HepG2 (cell line): ENCODE data around the gene ZNF513. TPM values are rescaled to one million over a fixed set of nuclear protein-coding genes. Genes with fewer than 3 reads are reported as not detected.

Experiments used
- NFKB2 ChIP-seq: sonication (generic); formaldehyde crosslinking; IDR thresholded peaks from 2 replicates; pipeline ENCODE4 v1.4.0; 2020; ENCODE audit warnings: missing genetic modification reagents, borderline replicate concordance
- ZNF546 ChIP-seq: sonication (generic); formaldehyde crosslinking; conservative IDR thresholded peaks from 2 replicates; pipeline ENCODE4 v1.8.1; 2023; ENCODE audit warnings: mild to moderate bottlenecking, missing genetic modification reagents
- ZNF746 ChIP-seq: sonication (generic); formaldehyde crosslinking; IDR thresholded peaks from 2 replicates; pipeline ENCODE4 v1.8.0; 2022; ENCODE audit warnings: mild to moderate bottlenecking, missing genetic modification reagents
- ZNF780A ChIP-seq: sonication (generic); formaldehyde crosslinking; IDR thresholded peaks from 2 replicates; pipeline ENCODE4 v1.8.0; 2022; ENCODE audit warnings: mild to moderate bottlenecking, missing genetic modification reagents, moderate library complexity
- polyA plus RNA-seq, 8 experiments: library from polyadenylated mRNA; depleted of rRNA in 3 of 8; stranded (reverse) in 7 of 8; unstranded in 1 of 8; fragments of >200 nt; fragmentation: Illumina TruSeq in 4 of 8; extraction: Trizol in 4 of 8; gene quantifications; 2 replicates each; pipeline versions ENCODE4 v1.2.1 to v1.2.3, GENCODE V29; 2011 to 2016; ENCODE audit warnings: low read depth in 4 of 8, missing spikeins in 1 of 8, mixed read lengths in 1 of 8; ENCODE audit not compliant: insufficient read depth in 1 of 8
- total RNA-seq, 5 experiments: library from RNA; depleted of rRNA; stranded (reverse); fragments of >200 nt; fragmentation: Illumina TruSeq; extraction: Trizol; gene quantifications; 2 replicates each; pipeline ENCODE4 v1.2.3, GENCODE V29; 2016; ENCODE audit warnings: low read depth in 1 of 5
- TF ChIP-seq, protein P1 (sequence below): IDR thresholded peaks from 2 replicates; pipeline ENCODE4 v1.6.1; 2016; ENCODE audit warnings: mild to moderate bottlenecking
- TF ChIP-seq, protein P2 (sequence below): sonication (generic); formaldehyde crosslinking; IDR thresholded peaks from 2 replicates; pipeline ENCODE4 v1.4.0; 2020; ENCODE audit warnings: missing genetic modification reagents, mild to moderate bottlenecking, borderline replicate concordance
- TF ChIP-seq, protein P3 (sequence below): sonication (generic); formaldehyde crosslinking; IDR thresholded peaks from 2 replicates; pipeline ENCODE4 v1.4.0; 2020; ENCODE audit warnings: mild to moderate bottlenecking, missing genetic modification reagents
- TF ChIP-seq, protein P4 (sequence below): sonication (generic); formaldehyde crosslinking; IDR thresholded peaks from 2 replicates; pipeline ENCODE4 v1.5.0; 2020; ENCODE audit warnings: missing genetic modification reagents, mild to moderate bottlenecking, borderline replicate concordance
- TF ChIP-seq, protein P5 (sequence below): sonication (generic); formaldehyde crosslinking; IDR thresholded peaks from 2 replicates; pipeline ENCODE4 v1.8.1; 2023; ENCODE audit warnings: mild to moderate bottlenecking, missing genetic modification reagents

ZNF513 gene
- total and polyA plus RNA-seq, 2 of the 13 experiments (the other 11 are each of a cell fraction or from before 2014, with no cell fraction given): 4.9 to 6.3 TPM

DNA sequence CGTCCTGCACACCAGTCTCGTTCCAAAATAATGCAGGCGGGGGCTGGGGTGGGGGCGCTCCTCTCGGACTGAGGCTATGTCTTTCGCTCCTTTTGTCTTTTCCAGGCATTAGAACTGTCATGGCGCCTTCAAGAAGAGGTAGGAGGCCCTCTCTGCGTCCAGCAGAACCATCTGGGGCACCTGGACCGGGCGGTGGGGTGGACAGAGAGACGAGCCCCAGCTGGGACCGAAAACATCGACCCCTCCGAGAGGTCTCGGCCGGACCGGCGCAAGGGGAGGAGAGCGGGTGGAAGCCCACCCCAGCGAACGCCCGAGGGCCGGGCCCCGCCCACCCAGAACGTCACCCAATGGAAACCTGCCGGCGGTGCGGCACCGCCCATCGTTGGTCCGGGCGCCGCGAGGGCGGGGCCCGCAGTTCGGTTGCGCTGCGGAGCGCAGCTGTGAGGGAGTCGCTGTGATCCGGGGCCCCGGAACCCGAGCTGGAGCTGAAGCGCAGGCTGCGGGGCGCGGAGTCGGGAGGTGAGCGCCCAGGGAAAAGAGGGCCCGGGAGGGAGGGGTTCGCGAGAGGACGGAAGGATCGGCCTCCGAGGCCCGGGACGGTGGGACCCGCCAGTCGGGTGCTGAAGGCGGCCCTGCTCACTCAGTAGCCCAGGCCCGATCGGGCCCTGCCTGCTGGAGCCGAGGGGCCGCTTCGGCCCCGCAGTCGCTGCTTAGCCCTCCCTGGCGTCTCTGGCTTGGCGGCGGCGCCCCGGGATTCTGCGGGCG, 47.9 kb upstream of the ZNF513 start, which contains the start of gene NRBP1 (continued):
- TF ChIP-seq, protein P1, sequence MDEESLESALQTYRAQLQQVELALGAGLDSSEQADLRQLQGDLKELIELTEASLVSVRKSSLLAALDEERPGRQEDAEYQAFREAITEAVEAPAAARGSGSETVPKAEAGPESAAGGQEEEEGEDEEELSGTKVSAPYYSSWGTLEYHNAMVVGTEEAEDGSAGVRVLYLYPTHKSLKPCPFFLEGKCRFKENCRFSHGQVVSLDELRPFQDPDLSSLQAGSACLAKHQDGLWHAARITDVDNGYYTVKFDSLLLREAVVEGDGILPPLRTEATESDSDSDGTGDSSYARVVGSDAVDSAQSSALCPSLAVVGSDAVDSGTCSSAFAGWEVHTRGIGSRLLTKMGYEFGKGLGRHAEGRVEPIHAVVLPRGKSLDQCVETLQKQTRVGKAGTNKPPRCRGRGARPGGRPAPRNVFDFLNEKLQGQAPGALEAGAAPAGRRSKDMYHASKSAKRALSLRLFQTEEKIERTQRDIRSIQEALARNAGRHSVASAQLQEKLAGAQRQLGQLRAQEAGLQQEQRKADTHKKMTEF: peak; percentile 82
- TF ChIP-seq NFKB2 (CRISPR knock-in tag) (peak; percentile 94), ZNF746 (CRISPR knock-in tag) (no peak; the same call in 1 of the 2 replicates), ZNF546 (peak; percentile 83; the same call in 1 of the 2 replicates), ZNF780A (CRISPR knock-in tag) (no peak)
- TF ChIP-seq, protein P2, sequence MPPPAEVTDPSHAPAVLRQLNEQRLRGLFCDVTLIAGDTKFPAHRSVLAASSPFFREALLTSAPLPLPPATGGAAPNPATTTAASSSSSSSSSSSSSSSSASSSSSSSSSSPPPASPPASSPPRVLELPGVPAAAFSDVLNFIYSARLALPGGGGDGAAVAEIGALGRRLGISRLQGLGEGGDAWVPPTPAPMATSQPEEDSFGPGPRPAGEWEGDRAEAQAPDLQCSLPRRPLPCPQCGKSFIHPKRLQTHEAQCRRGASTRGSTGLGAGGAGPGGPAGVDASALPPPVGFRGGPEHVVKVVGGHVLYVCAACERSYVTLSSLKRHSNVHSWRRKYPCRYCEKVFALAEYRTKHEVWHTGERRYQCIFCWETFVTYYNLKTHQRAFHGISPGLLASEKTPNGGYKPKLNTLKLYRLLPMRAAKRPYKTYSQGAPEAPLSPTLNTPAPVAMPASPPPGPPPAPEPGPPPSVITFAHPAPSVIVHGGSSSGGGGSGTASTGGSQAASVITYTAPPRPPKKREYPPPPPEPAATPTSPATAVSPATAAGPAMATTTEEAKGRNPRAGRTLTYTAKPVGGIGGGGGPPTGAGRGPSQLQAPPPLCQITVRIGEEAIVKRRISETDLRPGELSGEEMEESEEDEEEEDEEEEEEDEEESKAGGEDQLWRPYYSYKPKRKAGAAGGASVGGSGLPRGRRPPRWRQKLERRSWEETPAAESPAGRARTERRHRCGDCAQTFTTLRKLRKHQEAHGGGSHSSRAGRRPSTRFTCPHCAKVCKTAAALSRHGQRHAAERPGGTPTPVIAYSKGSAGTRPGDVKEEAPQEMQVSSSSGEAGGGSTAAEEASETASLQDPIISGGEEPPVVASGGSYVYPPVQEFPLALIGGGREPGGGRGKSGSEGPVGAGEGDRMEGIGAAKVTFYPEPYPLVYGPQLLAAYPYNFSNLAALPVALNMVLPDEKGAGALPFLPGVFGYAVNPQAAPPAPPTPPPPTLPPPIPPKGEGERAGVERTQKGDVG (CRISPR knock-in tag): no peak
- TF ChIP-seq, protein P3, sequence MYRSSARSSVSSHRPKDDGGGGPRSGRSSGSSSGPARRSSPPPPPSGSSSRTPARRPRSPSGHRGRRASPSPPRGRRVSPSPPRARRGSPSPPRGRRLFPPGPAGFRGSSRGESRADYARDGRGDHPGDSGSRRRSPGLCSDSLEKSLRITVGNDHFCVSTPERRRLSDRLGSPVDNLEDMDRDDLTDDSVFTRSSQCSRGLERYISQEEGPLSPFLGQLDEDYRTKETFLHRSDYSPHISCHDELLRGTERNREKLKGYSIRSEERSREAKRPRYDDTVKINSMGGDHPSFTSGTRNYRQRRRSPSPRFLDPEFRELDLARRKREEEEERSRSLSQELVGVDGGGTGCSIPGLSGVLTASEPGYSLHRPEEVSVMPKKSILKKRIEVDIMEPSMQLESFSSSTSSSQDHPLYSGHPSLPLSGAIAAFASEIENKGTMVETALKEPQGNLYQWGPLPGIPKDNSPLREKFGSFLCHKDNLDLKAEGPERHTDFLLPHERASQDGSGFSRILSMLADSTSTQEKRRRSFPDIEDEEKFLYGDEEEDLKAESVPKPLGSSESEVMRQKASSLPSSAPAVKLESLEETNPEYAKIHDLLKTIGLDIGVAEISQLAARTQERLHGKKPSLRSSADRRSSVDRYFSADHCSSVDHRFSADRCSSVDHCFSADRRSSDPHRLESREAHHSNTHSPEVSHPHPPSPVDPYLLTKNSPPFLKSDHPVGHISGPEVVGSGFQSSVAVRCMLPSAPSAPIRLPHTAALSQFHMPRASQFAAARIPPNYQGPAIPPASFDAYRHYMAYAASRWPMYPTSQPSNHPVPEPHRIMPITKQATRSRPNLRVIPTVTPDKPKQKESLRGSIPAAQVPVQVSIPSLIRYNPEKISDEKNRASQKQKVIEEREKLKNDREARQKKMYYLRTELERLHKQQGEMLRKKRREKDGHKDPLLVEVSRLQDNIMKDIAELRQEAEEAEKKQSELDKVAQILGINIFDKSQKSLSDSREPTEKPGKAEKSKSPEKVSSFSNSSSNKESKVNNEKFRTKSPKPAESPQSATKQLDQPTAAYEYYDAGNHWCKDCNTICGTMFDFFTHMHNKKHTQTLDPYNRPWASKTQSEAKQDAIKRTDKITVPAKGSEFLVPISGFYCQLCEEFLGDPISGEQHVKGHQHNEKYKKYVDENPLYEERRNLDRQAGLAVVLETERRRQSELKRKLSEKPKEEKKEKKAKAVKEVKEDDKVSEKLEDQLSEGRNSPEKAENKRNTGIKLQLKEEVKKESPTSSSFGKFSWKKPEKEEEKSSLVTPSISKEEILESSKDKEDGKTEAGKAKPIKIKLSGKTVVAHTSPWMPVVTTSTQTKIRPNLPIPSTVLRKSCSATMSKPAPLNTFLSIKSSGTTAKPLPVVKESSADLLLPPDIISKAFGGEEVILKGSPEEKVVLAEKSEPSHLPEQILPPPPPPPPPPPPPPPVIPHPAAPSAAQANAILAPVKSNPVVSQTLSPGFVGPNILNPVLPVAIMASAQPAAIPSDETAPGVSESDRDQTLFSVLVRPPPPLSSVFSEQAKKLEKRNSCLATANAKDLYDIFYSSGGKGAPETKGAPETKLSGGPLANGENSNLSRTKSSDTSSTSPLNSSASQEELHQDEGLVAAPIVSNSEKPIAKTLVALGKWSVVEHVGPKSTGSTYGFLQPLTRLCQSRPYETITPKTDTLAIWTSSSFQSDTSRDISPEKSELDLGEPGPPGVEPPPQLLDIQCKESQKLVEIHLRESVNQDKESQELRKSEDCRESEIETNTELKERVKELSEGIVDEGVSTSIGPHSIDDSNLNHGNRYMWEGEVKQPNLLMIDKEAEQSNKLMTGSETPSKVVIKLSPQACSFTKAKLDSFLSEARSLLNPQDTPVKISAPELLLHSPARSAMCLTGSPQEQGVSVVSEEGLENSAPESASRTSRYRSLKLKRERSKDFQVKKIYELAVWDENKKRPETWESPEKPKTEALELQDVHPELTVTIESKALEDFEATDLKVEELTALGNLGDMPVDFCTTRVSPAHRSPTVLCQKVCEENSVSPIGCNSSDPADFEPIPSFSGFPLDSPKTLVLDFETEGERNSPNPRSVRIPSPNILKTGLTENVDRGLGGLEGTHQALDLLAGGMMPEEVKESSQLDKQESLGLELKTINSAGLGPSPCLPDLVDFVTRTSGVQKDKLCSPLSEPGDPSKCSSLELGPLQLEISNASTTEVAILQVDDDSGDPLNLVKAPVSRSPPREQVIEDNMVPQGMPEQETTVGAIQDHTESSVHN (CRISPR knock-in tag): no peak; the same call in 1 of the 2 replicates
- TF ChIP-seq, protein P4, sequence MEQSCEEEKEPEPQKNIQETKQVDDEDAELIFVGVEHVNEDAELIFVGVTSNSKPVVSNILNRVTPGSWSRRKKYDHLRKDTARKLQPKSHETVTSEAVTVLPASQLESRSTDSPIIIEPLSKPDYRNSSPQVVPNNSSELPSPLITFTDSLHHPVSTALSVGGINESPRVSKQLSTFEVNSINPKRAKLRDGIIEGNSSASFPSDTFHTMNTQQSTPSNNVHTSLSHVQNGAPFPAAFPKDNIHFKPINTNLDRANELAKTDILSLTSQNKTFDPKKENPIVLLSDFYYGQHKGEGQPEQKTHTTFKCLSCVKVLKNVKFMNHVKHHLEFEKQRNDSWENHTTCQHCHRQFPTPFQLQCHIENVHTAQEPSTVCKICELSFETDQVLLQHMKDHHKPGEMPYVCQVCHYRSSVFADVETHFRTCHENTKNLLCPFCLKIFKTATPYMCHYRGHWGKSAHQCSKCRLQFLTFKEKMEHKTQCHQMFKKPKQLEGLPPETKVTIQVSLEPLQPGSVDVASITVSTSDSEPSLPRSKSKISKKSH (CRISPR knock-in tag): peak; percentile 93; the same call in 1 of the 2 replicates
- TF ChIP-seq, protein P5, sequence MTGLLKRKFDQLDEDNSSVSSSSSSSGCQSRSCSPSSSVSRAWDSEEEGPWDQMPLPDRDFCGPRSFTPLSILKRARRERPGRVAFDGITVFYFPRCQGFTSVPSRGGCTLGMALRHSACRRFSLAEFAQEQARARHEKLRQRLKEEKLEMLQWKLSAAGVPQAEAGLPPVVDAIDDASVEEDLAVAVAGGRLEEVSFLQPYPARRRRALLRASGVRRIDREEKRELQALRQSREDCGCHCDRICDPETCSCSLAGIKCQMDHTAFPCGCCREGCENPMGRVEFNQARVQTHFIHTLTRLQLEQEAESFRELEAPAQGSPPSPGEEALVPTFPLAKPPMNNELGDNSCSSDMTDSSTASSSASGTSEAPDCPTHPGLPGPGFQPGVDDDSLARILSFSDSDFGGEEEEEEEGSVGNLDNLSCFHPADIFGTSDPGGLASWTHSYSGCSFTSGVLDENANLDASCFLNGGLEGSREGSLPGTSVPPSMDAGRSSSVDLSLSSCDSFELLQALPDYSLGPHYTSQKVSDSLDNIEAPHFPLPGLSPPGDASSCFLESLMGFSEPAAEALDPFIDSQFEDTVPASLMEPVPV (CRISPR knock-in tag): no peak; the same call in 1 of the 2 replicates
